ENCODE results near the gene LDB2.

LDB2 gene

DNA sequence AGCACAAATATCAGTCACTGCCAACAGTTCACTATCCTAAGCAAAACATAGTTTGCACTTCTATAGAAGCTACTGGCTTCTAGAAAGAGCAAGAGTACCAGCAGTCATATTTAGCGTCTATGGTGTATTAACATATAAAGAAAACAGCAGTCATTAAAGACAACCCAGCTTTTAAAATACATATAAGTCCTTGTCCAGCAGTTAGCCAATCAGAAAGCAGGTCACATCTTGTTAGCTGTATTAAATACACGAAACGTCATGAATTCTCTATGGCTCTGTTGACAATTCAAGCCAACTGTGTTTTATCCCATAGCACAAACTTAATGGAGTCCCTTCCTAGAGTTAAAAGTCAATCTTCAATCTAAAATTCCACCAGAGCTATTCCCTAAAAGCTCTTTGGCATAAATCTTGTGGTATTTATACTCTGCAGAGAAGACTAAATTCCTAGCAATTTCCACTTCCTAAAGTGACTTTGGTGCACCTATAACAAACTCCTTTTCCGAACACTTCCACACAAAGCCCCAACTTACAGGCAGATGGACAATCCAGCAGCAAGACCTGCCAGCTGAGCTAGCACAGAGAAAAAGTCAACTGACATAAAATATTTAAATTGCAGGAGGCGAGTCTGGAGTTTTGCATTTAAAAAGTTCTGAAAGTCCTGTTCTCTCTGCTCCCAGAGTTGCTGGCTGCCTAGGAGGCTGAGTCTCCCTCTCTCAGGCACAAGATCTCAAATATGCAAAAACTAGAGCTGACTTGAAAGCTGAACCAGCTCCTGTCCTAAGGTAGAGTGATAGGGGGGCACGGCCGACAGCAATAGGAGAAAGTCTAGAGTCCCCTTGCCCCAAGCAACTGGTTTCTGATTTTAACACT, 1.3 kb downstream of the LDB2 start:
- H3K36me3 ChIP-seq (ENCODE audit: insufficient read depth, insufficient read length, low read length) = no peaks in the 10 kb centered on the region
- TF ChIP-seq ZNF274 (IDR thresholded peaks at IDR 0.05; ENCODE audit: low read depth, low read length) = no peak
- TF ChIP-seq YY1 (IDR thresholded peaks at IDR 0.05; ENCODE audit: insufficient read depth, insufficient read length) = no peak
- TF ChIP-seq SUZ12 (IDR thresholded peaks at IDR 0.05; ENCODE audit: extremely low read depth, insufficient read depth, insufficient read length) = no peak
- H3K9ac ChIP-seq (ENCODE audit: insufficient read length, low read depth) = peak overlapping the region; percentile 47
- H3K27me3 ChIP-seq (ENCODE audit: insufficient read depth, insufficient read length) = no peaks in the 10 kb centered on the region
- DNase-seq (ENCODE audit: low read depth, low spot score) = no peak
- peak overlapping the region; percentile 37 for H3K4me3 ChIP-seq (ENCODE audit: insufficient read length, low read depth)
- no peaks in the 10 kb centered on the region for H3K4me1 ChIP-seq (ENCODE audit: insufficient read depth, insufficient read length)
- no peaks in the 10 kb centered on the region for H3K9me3 ChIP-seq (ENCODE audit: insufficient read depth, low read length)

DNA sequence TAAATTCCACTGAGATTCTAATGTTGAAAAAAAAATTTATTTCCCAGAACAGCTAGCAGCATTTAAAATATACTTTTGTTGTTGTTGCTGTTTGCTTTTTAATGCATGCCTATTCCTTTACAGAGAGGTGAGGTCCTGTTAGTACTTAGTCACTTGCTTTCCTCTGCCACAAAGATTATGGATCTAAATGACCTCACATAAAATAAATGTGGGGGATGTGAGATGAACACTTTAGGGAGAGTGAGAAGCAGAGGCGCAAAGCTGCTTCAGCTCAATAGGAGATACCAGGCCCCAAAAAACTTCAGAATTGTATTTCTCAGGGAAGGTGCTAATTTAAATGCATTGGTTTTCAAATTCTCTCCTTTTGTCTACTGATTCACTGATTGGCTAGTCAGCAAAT, 4.0 kb downstream of the LDB2 start:
- no peak for DNase-seq (ENCODE audit: low read depth, low spot score)
- H3K4me1 ChIP-seq (ENCODE audit: insufficient read depth, insufficient read length) = no peaks in the 10 kb centered on the region
- no peaks in the 10 kb centered on the region for H3K27me3 ChIP-seq (ENCODE audit: insufficient read depth, insufficient read length)
- peaks cover 4% of the 10 kb centered on the region for H3K36me3 ChIP-seq (ENCODE audit: insufficient read depth, insufficient read length, low read length)
- H3K4me3 ChIP-seq (ENCODE audit: insufficient read length, low read depth) = no peak overlapping the region
- H3K9ac ChIP-seq (ENCODE audit: insufficient read length, low read depth) = no peak overlapping the region
- TF ChIP-seq YY1 (IDR thresholded peaks at IDR 0.05; ENCODE audit: insufficient read depth, insufficient read length) = no peak
- no peak for TF ChIP-seq SUZ12 (IDR thresholded peaks at IDR 0.05; ENCODE audit: extremely low read depth, insufficient read depth, insufficient read length)
- no peak for TF ChIP-seq ZNF274 (IDR thresholded peaks at IDR 0.05; ENCODE audit: low read depth, low read length)
- H3K9me3 ChIP-seq (ENCODE audit: insufficient read depth, low read length) = 0 out of 2 replicates have a peak, but pooled peaks cover 13% of the 10 kb centered on the region

DNA sequence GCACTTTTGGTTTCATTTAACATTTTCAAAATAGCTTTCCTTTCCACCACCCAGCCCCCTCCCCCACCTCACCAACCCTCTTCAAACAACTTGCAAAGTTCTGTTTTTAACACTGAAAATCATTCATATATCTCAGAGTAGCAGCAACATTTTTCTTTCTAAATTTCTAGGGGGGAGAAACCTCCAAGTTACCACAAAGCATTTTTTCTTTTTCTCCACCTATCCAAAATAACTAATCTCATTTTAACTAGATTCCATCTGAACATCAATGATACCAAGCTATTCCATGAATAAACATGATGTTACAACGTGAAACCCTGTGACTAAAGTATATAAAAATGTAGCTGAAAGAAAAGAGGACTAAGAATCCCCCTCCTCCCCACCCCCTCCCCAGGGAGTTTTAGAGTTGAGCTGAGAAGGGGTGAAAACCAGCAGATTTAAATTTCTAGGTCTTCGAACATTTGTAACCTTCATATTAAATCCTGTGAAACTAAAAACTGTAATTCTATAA, 5.2 kb downstream of the LDB2 start:
- no peak for TF ChIP-seq SUZ12 (IDR thresholded peaks at IDR 0.05; ENCODE audit: extremely low read depth, insufficient read depth, insufficient read length)
- TF ChIP-seq ZNF274 (IDR thresholded peaks at IDR 0.05; ENCODE audit: low read depth, low read length) = no peak
- no peak for TF ChIP-seq YY1 (IDR thresholded peaks at IDR 0.05; ENCODE audit: insufficient read depth, insufficient read length)
- H3K27me3 ChIP-seq (ENCODE audit: insufficient read depth, insufficient read length) = no peaks in the 10 kb centered on the region
- H3K36me3 ChIP-seq (ENCODE audit: insufficient read depth, insufficient read length, low read length) = peaks cover 4% of the 10 kb centered on the region
- no peak overlapping the region for H3K9ac ChIP-seq (ENCODE audit: insufficient read length, low read depth)
- no peaks in the 10 kb centered on the region for H3K4me1 ChIP-seq (ENCODE audit: insufficient read depth, insufficient read length)
- H3K9me3 ChIP-seq (ENCODE audit: insufficient read depth, low read length) = 0 out of 2 replicates have a peak, but pooled peaks cover 13% of the 10 kb centered on the region
- no peak overlapping the region for H3K4me3 ChIP-seq (ENCODE audit: insufficient read length, low read depth)
- no peak for DNase-seq (ENCODE audit: low read depth, low spot score)

DNA sequence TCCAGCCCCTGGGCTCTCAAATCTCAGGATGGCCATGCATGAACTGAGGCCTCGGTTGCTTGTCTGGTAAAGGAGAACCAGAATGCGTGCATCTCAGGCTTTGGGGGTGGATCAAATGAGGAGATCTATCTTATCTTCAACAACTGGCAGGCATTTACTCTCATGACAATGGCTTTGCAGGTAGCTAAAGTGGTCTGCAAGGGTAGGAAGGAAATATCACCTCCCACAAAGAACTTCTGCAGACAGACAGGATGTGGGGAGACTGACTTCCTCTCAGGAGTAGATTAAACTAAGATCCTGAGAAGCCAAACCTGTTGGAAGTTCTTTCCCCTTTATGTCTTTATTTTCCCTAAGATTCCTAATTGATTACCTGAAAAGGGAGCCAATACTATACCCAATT, 7.8 kb downstream of the LDB2 start:
- Histone ChIP-seq H3K27me3 (ENCODE audit: insufficient read depth, insufficient read length) (no peaks in the 10 kb centered on the region), H3K9ac (ENCODE audit: insufficient read length, low read depth) (no peak overlapping the region), H3K36me3 (ENCODE audit: insufficient read depth, insufficient read length, low read length) (peaks cover 15% of the 10 kb centered on the region), H3K4me1 (ENCODE audit: insufficient read depth, insufficient read length) (no peaks in the 10 kb centered on the region), H3K9me3 (ENCODE audit: insufficient read depth, low read length) (0 out of 2 replicates have a peak, but pooled peaks cover 13% of the 10 kb centered on the region), H3K4me3 (ENCODE audit: insufficient read length, low read depth) (no peak overlapping the region)
- DNase-seq (ENCODE audit: low read depth, low spot score) = no peak
- no peak for TF ChIP-seq ZNF274 (IDR thresholded peaks at IDR 0.05; ENCODE audit: low read depth, low read length)
- no peak for TF ChIP-seq SUZ12 (IDR thresholded peaks at IDR 0.05; ENCODE audit: extremely low read depth, insufficient read depth, insufficient read length)
- TF ChIP-seq YY1 (IDR thresholded peaks at IDR 0.05; ENCODE audit: insufficient read depth, insufficient read length) = no peak

DNA sequence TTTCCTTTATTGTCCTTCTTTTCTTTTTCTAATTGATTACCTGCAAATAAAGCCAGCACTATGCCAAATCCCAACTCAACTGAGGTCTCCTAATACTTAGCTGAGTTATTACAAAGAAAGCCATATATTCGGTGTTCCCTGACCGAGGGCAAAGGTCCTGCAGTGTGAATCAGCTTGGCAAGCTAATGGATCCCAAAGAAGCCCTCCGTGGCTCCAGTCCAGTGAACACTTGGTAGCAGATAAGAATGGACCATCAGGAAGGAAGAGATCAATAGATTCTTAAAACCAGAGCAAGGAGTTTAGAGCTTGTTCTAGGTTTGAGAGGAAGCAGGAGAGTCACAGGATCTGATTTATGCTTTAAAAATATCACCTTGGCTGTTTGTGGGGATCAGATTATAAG, 8.5 kb downstream of the LDB2 start:
- TF ChIP-seq SUZ12 (IDR thresholded peaks at IDR 0.05; ENCODE audit: extremely low read depth, insufficient read depth, insufficient read length) = no peak
- TF ChIP-seq ZNF274 (IDR thresholded peaks at IDR 0.05; ENCODE audit: low read depth, low read length) = no peak
- TF ChIP-seq YY1 (IDR thresholded peaks at IDR 0.05; ENCODE audit: insufficient read depth, insufficient read length) = no peak
- peaks cover 17% of the 10 kb centered on the region for H3K36me3 ChIP-seq (ENCODE audit: insufficient read depth, insufficient read length, low read length)
- no peak overlapping the region for H3K4me3 ChIP-seq (ENCODE audit: insufficient read length, low read depth)
- no peaks in the 10 kb centered on the region for H3K27me3 ChIP-seq (ENCODE audit: insufficient read depth, insufficient read length)
- no peaks in the 10 kb centered on the region for H3K4me1 ChIP-seq (ENCODE audit: insufficient read depth, insufficient read length)
- no peak overlapping the region for H3K9ac ChIP-seq (ENCODE audit: insufficient read length, low read depth)
- DNase-seq (ENCODE audit: low read depth, low spot score) = no peak
- 0 out of 2 replicates have a peak, but pooled peaks cover 13% of the 10 kb centered on the region for H3K9me3 ChIP-seq (ENCODE audit: insufficient read depth, low read length)

DNA sequence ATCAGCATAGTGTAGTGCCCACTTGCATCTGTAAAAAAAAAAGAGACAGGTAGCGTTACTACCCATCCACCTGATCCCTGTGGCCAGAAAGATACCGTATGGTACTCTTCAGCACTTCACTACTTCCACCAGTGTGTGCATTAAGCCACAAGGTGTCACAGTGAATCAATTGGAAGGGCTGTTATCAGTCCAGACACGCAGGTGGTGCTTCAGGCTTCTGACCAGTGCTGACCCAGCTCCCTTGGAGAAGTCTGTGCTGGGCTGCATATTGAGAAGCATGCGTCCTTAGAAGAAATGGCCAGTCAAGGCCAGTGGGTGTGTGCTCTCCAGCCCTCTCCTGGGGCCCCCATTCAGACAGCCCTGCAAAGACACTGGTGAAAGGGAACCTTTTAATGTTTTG, 10.6 kb downstream of the LDB2 start:
- Histone ChIP-seq H3K4me3 (ENCODE audit: insufficient read length, low read depth) (no peak overlapping the region), H3K27me3 (ENCODE audit: insufficient read depth, insufficient read length) (no peaks in the 10 kb centered on the region), H3K36me3 (ENCODE audit: insufficient read depth, insufficient read length, low read length) (peaks cover 29% of the 10 kb centered on the region), H3K9me3 (ENCODE audit: insufficient read depth, low read length) (0 out of 2 replicates have a peak, but pooled peaks cover 13% of the 10 kb centered on the region), H3K9ac (ENCODE audit: insufficient read length, low read depth) (no peak overlapping the region), H3K4me1 (ENCODE audit: insufficient read depth, insufficient read length) (no peaks in the 10 kb centered on the region)
- no peak for TF ChIP-seq ZNF274 (IDR thresholded peaks at IDR 0.05; ENCODE audit: low read depth, low read length)
- no peak for DNase-seq (ENCODE audit: low read depth, low spot score)

DNA sequence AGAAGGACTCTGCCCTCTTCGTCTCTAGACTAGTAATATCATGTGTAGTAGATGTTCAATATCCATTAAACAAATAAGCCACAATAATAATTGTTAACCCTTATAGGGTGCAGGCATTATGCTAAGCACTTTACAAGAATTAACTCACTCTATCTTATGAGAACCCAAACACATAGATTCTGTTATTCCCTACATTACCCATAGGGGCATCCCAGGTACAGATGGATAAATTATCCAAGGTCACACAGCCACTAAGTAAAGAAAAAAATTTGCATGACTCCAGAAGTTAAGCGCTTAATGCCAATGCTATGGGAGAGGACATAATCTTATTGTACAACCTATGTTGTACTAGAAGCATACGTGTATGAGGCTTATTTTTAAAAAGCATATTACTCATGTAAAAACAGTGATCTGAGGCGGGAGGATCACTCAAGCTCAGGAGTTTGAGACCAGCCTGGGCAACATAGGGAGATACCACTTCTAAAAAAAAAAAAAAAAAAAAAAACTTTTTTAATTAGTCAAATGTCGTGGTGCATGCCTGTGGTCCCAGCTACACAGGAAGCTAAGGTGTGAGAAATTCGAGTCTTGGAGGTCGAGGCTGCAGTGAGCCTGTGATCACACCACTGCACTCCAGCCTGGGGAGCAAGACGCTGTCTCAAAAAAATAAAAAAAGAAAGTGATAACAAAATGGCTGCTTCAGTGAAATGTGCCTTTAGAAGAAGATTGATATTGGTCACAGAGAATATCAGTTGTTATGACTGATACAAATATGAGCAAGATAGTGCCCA, 13.6 kb downstream of the LDB2 start:
- H3K27me3 ChIP-seq (ENCODE audit: insufficient read depth, insufficient read length) = no peaks in the 10 kb centered on the region
- no peak overlapping the region for H3K4me3 ChIP-seq (ENCODE audit: insufficient read length, low read depth)

More for the DNA sequence above, 13.6 kb downstream of the LDB2 start:
- H3K36me3 ChIP-seq (ENCODE audit: insufficient read depth, insufficient read length, low read length) = peaks cover 35% of the 10 kb centered on the region
- DNase-seq (ENCODE audit: low read depth, low spot score) = no peak
- no peaks in the 10 kb centered on the region for H3K4me1 ChIP-seq (ENCODE audit: insufficient read depth, insufficient read length)
- H3K9me3 ChIP-seq (ENCODE audit: insufficient read depth, low read length) = peaks cover 28% of the 10 kb centered on the region; the same call in 1 of the 2 replicates
- no peak overlapping the region for H3K9ac ChIP-seq (ENCODE audit: insufficient read length, low read depth)
- TF ChIP-seq YY1 (IDR thresholded peaks at IDR 0.05; ENCODE audit: insufficient read depth, insufficient read length) = no peak
- TF ChIP-seq SUZ12 (IDR thresholded peaks at IDR 0.05; ENCODE audit: extremely low read depth, insufficient read depth, insufficient read length) = no peak

All from NT2/D1 (cell line).